ENCODE measurements around the gene ABHD12B.
"Not testable (repeated sequence)": the region's sequence is repeated elsewhere in the genome, so short reads cannot be mapped to it uniquely, and the experiment has no call there.

The ABHD12B gene

DNA sequence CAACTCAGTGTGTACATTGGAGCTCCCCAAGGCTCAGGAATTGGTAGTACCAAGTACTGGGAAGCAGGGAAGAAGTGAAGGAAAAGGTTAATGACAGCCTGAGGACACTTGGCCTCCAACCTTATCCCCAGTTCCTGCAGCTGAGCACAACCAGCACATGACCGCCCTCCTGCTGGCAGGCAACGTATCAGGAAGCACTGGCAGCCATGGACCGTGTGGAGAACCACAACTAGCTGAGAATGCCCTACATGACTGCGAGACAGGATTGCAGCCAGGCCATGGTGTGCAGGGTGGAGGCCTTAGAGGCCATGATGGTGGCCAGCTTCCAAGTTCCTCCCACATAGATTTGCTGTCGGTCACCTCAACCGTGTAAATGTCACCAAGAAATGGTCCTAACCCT lies 45.6 kb downstream of the ABHD12B start:
- Histone ChIP-seq H3K27me3 (ENCODE audit: insufficient read depth, poor library complexity, severe bottlenecking) (no peaks in the 10 kb centered on the region), H3K4me3 (replicated peaks; ENCODE audit: insufficient read depth, low read length) (no peak overlapping the region), H3K27ac (replicated peaks) (no peak overlapping the region)
- DNase-seq (ENCODE audit: low read depth in 1 of 2, low spot score in 1 of 2): no peak
- TF ChIP-seq, protein P1, sequence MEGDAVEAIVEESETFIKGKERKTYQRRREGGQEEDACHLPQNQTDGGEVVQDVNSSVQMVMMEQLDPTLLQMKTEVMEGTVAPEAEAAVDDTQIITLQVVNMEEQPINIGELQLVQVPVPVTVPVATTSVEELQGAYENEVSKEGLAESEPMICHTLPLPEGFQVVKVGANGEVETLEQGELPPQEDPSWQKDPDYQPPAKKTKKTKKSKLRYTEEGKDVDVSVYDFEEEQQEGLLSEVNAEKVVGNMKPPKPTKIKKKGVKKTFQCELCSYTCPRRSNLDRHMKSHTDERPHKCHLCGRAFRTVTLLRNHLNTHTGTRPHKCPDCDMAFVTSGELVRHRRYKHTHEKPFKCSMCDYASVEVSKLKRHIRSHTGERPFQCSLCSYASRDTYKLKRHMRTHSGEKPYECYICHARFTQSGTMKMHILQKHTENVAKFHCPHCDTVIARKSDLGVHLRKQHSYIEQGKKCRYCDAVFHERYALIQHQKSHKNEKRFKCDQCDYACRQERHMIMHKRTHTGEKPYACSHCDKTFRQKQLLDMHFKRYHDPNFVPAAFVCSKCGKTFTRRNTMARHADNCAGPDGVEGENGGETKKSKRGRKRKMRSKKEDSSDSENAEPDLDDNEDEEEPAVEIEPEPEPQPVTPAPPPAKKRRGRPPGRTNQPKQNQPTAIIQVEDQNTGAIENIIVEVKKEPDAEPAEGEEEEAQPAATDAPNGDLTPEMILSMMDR (IDR thresholded peaks at IDR 0.05; ENCODE audit: insufficient read depth, low read length): no peak
- TF ChIP-seq GABPA (IDR thresholded peaks at IDR 0.05; ENCODE audit: low read depth) (no peak), REST (IDR thresholded peaks at IDR 0.05; ENCODE audit: insufficient replicate concordance, low read depth) (no peak), POLR2AphosphoS5 (IDR thresholded peaks at IDR 0.05; ENCODE audit: low read depth) (no peak), SPI1 (IDR thresholded peaks at IDR 0.05; ENCODE audit: borderline replicate concordance, low read depth) (no peak)

DNA sequence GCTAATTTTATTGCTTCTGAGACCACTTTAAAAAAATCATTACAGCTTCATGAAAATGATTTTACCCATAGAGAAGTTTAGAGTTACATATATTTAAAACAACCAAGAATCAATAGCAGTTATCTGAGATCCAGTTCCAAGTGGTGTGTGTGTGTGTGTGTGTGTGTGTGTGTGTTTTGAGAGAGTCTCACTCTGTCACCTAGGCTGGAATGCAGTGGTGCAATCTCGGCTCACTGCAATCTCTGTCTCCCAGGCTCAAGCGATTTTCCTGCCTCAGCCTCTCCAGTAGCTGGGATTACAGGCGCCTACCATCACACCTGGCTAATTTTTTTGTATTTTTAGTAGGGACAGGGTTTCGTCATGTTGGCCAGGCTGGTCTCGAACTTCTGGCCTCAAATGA lies 47.7 kb downstream of the ABHD12B start:
- H3K4me3 ChIP-seq (replicated peaks; ENCODE audit: insufficient read depth, low read length); DNase-seq (ENCODE audit: low read depth in 1 of 2, low spot score in 1 of 2): not testable (repeated sequence)

DNA sequence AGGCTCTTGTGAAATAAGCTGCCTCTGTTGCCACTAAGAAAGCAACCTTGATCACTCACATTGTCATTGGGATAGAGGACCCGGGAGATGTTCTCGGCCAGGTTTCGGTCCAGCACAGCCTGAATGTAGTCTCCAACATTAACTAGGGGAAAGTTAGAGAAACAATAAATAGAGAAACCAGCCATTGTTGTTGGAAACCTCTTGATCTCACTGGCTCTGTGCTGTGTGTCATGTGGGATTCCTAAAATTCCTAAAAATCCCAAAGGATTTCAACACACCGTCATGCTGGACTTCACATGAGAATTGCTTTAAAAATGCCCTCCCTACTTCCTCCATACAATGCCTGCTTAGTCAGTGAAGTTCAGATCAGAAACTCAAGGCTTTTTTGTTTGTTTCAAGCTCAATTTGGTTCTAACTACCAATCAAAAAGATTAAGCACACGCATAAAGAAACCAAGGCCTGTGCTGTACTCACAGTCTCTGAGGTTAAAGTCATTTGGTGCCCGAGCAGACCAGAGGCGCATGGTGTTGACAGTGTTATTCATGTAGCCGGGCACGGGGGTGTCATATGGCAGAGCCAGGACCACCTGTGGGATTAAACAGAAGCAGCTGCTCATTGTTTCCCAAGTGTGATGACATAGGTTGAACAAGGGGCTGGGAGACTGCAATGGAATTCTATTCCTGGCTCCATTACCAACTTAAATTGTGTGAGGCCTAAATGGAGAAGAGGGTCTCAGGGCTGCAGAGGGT lies 48.8 kb downstream of the ABHD12B start:
- Histone ChIP-seq H3K4me3 (replicated peaks; ENCODE audit: insufficient read depth, low read length) (no peak overlapping the region), H3K27me3 (ENCODE audit: insufficient read depth, poor library complexity, severe bottlenecking) (no peaks in the 10 kb centered on the region), H3K27ac (replicated peaks) (no peak overlapping the region)
- no peak for DNase-seq (ENCODE audit: low read depth in 1 of 2, low spot score in 1 of 2)
- no peak for TF ChIP-seq SPI1 (IDR thresholded peaks at IDR 0.05; ENCODE audit: borderline replicate concordance, low read depth)
- TF ChIP-seq, protein P1 (IDR thresholded peaks at IDR 0.05; ENCODE audit: insufficient read depth, low read length): no peak
- no peak for TF ChIP-seq GABPA (IDR thresholded peaks at IDR 0.05; ENCODE audit: low read depth)
- no peak for TF ChIP-seq POLR2AphosphoS5 (IDR thresholded peaks at IDR 0.05; ENCODE audit: low read depth)
- no peak for TF ChIP-seq REST (IDR thresholded peaks at IDR 0.05; ENCODE audit: insufficient replicate concordance, low read depth)

More for the DNA sequence above, 47.7 kb downstream of the ABHD12B start:
- H3K27me3 ChIP-seq (ENCODE audit: insufficient read depth, poor library complexity, severe bottlenecking); H3K27ac ChIP-seq (replicated peaks): not testable (repeated sequence)

GRCh38 chr14:50922803-50923202 lies 51.0 kb downstream of the ABHD12B start:
- no peaks in the 10 kb centered on the region for H3K27me3 ChIP-seq (ENCODE audit: insufficient read depth, poor library complexity, severe bottlenecking)
- H3K4me3 ChIP-seq (replicated peaks; ENCODE audit: insufficient read depth, low read length): no peak overlapping the region
- DNase-seq (ENCODE audit: low read depth in 1 of 2, low spot score in 1 of 2): no peak
- H3K27ac ChIP-seq (replicated peaks): no peak overlapping the region
- TF ChIP-seq, protein P1 (IDR thresholded peaks at IDR 0.05; ENCODE audit: insufficient read depth, low read length): no peak
- TF ChIP-seq POLR2AphosphoS5 (IDR thresholded peaks at IDR 0.05; ENCODE audit: low read depth): no peak
- no peak for TF ChIP-seq SPI1 (IDR thresholded peaks at IDR 0.05; ENCODE audit: borderline replicate concordance, low read depth)
- TF ChIP-seq REST (IDR thresholded peaks at IDR 0.05; ENCODE audit: insufficient replicate concordance, low read depth): no peak
- TF ChIP-seq GABPA (IDR thresholded peaks at IDR 0.05; ENCODE audit: low read depth): no peak

All from HL-60 (cell line).